Measurements from ENCODE around the gene ALG12.

ALG12 gene

DNA sequence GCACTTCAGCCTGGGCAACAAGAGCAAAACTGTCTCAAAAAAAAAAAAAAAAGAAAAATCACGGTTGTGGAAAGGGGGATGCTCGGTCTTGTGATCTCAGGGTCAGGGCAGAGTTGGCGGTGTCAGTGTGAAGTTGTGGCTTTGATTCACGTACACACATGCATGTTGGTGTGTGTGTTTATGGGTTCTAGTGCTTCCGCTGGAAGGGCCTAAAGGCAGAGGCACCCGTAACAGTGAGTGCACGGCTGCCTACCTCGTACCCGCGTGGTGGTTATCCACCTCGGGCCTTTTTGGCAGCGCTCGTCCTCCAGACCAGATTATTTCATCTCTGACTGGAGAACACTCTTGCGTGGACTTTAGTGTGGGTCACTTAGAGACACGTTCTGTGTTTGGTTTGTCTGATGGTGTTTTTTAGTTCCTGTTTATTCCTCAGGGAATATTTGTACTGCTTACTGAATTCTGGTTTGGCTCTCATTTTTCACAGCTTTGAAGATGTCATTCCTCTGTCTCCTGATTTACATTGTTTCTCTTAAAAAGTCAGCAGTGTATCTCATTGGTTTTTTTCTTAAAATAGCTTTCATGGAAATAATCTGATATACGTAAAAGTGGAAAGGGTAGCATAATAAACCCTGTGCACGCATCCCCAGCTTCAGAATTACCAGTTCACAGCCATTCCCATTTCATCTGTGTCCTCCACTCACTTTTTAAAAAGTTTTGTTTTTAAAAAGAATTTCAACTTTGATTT is 49.0 kb downstream of the ALG12 start:
- no peak overlapping the region for H3K4me3 ChIP-seq (ENCODE audit: low read depth, low read length)
- TF ChIP-seq, protein P1, sequence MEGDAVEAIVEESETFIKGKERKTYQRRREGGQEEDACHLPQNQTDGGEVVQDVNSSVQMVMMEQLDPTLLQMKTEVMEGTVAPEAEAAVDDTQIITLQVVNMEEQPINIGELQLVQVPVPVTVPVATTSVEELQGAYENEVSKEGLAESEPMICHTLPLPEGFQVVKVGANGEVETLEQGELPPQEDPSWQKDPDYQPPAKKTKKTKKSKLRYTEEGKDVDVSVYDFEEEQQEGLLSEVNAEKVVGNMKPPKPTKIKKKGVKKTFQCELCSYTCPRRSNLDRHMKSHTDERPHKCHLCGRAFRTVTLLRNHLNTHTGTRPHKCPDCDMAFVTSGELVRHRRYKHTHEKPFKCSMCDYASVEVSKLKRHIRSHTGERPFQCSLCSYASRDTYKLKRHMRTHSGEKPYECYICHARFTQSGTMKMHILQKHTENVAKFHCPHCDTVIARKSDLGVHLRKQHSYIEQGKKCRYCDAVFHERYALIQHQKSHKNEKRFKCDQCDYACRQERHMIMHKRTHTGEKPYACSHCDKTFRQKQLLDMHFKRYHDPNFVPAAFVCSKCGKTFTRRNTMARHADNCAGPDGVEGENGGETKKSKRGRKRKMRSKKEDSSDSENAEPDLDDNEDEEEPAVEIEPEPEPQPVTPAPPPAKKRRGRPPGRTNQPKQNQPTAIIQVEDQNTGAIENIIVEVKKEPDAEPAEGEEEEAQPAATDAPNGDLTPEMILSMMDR (IDR thresholded peaks at IDR 0.05; ENCODE audit: borderline replicate concordance, insufficient read depth, low read depth, low read length): no peak

DNA sequence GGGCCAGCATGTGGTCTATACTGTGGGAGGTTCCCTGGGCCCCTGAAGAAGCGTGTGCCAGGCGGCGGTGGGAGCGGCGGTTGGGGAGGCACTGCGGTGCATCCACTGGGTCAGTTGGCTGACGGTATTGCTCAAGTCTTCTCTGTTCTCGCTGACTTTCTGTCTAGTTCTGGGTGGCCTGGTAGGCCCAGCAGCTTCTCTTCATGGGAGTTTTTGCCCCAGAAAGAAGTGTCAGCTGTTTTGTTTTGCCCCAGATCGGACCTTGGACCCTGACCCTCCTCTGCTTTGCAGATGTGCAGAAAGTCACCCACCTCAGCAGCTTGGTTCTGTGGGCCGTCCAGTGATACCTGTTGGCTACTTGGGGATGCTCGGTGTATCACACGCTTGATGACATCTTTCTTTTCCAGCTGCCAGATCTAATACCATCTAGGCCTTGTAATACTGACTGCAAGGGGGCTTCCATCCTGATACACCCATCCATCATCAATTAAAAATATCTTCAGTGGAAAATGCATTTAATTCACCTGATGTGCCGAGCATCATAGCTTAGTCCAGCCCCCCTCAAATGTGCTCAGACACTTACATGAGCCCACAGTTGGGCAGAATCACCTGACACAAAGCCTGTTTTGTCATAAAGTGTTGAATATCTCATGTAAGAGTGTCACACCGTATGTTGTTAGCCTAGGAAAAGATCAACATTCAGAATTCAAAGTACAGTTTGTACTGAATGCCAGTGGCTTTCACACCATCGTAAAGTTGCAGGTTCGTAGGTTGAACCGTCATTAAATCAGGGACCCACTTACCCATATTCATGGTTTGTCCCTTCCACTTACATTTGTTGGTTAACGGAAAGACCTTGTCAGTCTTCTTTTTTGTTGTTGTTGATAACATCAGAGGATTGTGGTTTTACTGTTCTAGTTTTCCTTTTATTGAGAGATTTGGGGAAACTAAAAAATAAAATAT is 50.7 kb downstream of the ALG12 start:
- no peak overlapping the region for H3K4me3 ChIP-seq (ENCODE audit: low read depth, low read length)
- TF ChIP-seq, protein P1 (IDR thresholded peaks at IDR 0.05; ENCODE audit: borderline replicate concordance, insufficient read depth, low read depth, low read length): no peak

DNA sequence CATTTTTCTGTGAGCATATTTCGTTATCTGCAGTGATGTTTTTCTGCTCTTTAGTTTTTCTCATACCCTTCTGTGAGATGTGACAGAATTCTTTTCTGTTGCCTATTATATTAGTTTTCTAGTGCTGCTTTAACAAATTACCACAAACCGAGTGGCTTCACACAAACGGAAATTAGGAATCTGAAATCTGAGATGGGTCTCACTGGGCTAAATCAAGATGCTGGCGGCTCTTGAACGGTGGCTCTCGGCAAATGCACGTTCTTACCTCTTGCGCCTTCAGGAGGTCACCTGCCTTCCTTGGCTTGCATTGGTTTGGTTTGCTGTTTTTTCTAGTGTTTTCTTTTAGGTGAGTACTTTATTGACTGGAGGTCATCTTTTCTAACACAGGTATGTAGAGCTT is 51.6 kb downstream of the ALG12 start:
- no peak overlapping the region for H3K4me3 ChIP-seq (ENCODE audit: low read depth, low read length)
- TF ChIP-seq, protein P1 (IDR thresholded peaks at IDR 0.05; ENCODE audit: borderline replicate concordance, insufficient read depth, low read depth, low read length): no peak

DNA sequence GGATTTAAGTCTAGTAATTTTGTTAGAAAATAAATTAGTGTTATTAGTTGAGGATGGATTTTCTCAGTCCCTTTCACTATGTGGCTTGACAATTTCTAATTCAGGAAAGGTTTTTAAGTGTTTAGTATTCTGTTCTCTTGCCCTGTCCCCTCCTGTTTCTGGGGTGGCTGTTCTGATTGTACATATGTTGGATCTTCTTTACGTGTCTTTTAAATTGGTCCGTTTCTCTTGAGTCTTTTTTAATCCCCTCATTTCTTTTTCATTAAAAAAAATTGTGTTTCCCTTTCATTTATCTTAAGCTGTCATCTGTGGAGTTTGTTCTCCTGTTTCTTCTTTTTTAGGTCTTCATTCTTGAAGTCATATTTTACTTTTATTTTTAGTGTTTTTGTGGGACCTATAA is 52.1 kb downstream of the ALG12 start:
- TF ChIP-seq, protein P1 (IDR thresholded peaks at IDR 0.05; ENCODE audit: borderline replicate concordance, insufficient read depth, low read depth, low read length): no peak
- H3K4me3 ChIP-seq (ENCODE audit: low read depth, low read length): no peak overlapping the region

DNA sequence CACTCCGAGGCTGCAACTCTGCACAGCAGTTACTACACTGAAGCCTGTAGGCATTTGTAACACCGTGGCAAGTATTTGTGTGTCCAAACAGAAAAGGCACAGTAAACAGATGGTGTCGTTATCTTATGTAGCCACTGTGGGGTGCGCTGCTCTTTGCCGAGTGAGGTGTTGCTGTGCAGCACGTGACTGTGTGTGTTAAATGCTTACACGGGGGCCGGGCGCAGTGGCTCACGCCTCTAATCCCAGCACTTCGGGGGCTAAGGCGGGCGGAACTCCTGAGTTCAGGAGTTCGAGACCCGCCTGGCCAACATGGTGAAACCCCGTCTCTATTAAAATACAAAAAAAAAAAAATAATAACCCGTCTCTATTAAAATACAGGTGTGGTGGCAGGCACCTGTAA is 53.1 kb downstream of the ALG12 start:
- no peak overlapping the region for H3K4me3 ChIP-seq (ENCODE audit: low read depth, low read length)
- TF ChIP-seq, protein P1 (IDR thresholded peaks at IDR 0.05; ENCODE audit: borderline replicate concordance, insufficient read depth, low read depth, low read length): no peak

DNA sequence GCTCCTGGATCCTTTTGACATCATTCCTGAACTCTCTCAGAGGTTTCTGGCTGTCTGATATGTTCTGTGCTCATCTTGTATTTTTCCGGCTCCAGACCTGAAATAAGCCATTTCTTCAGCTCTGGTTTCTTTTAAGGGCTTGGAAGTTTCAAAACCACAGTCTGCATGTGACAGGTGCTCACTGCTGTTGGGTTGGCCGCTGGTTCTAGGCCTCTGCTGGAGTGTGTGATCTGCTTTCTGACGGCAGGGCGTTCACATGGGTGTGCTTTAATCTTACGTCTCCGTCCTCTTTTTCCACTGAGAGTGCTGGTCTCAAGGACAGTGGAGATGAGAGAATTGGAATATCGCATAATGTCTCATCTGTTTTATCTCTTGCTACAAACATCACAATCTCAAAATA is 54.3 kb downstream of the ALG12 start:
- TF ChIP-seq, protein P1 (IDR thresholded peaks at IDR 0.05; ENCODE audit: borderline replicate concordance, insufficient read depth, low read depth, low read length): no peak

More for the DNA sequence above, 54.3 kb downstream of the ALG12 start:
- H3K4me3 ChIP-seq (ENCODE audit: low read depth, low read length): no peak overlapping the region

Data from GM12875 (cell line).